GM19351 (cell line): ENCODE measurements around the gene ADCY5.

Source experiments
- ATAC-seq: cut with Tn5 transposase; IDR thresholded peaks from one replicate; pipeline ENCODE4 v1.9.1; 2021; ENCODE audit warnings: mild to moderate bottlenecking, moderate library complexity; ENCODE audit not compliant: unreplicated experiment

Gene ADCY5

GRCh38 chr3:123372686-123373473, 76.0 kb downstream of the ADCY5 start:
- no peak for ATAC-seq

GRCh38 chr3:123371859-123372685, 76.8 kb downstream of the ADCY5 start:
- ATAC-seq: no peak

GRCh38 chr3:123371426-123371825, 77.5 kb downstream of the ADCY5 start:
- ATAC-seq: no peak

- ATAC-seq: no peak
Measured at GRCh38 chr3:123370819-123371218, 78.1 kb downstream of the ADCY5 start.

- no peak for ATAC-seq
Measured at GRCh38 chr3:123369085-123369484, 79.8 kb downstream of the ADCY5 start.

- no peak for ATAC-seq
Measured at GRCh38 chr3:123367467-123368154, 81.3 kb downstream of the ADCY5 start.

- no peak for ATAC-seq
Measured at GRCh38 chr3:123365450-123366143, 83.3 kb downstream of the ADCY5 start.

- ATAC-seq: no peak
Measured at GRCh38 chr3:123361071-123361470, 87.8 kb downstream of the ADCY5 start.

- ATAC-seq: no peak
Measured at GRCh38 chr3:123357275-123357674, 91.6 kb downstream of the ADCY5 start.

GRCh38 chr3:123353850-123354233, 95.0 kb downstream of the ADCY5 start:
- ATAC-seq: no peak

GRCh38 chr3:123353227-123353849, 95.6 kb downstream of the ADCY5 start:
- ATAC-seq: no peak

- ATAC-seq: no peak
Measured at GRCh38 chr3:123352134-123352554, 96.7 kb downstream of the ADCY5 start.

GRCh38 chr3:123351501-123351900, 97.4 kb downstream of the ADCY5 start:
- no peak for ATAC-seq

- no peak for ATAC-seq
Measured at GRCh38 chr3:123350971-123351370, 97.9 kb downstream of the ADCY5 start.

GRCh38 chr3:123349566-123350435, 99.1 kb downstream of the ADCY5 start:
- ATAC-seq: no peak

- no peak for ATAC-seq
Measured at GRCh38 chr3:123349201-123349535, 99.7 kb downstream of the ADCY5 start.

- no peak for ATAC-seq
Measured at GRCh38 chr3:123348471-123349200, 100.3 kb downstream of the ADCY5 start.

GRCh38 chr3:123347691-123348264, 101.1 kb downstream of the ADCY5 start:
- no peak for ATAC-seq

GRCh38 chr3:123347205-123347604, 101.7 kb downstream of the ADCY5 start:
- ATAC-seq: no peak
